Vagina (tissue), 2 donors: ENCODE data around the gene SULT2B1. TPM values are rescaled to one million over a fixed set of nuclear protein-coding genes. Genes with fewer than 3 reads are reported as not detected.
A peak's percentile ranks its signal among the peaks of the same experiment; 100 is the strongest.

Experiments
- DNase-seq, 2 donors: peaks; one replicate each; pipeline ENCODE4 v3.0.0-alpha.2; 2017; ENCODE audit errors: extremely low spot score in 2 of 2
- H3K27ac ChIP-seq: fragments of 200-600 bp; sonication (generic); one replicate; pipeline ENCODE4 v1.5.1; 2019
- H3K27me3 ChIP-seq: fragments of 200-600 bp; sonication (generic); one replicate; pipeline ENCODE4 v1.5.1; 2019
- H3K36me3 ChIP-seq, 2 donors: fragments of 200-600 bp; sonication (generic); one replicate each; pipeline ENCODE4 v1.5.1; 2017 to 2019
- H3K4me1 ChIP-seq: fragments of 200-600 bp; sonication (generic); one replicate; pipeline ENCODE4 v1.5.1; 2019
- H3K4me3 ChIP-seq, 2 donors: fragments of 200-600 bp; sonication (generic); 1 replicate in 1 of 2; 2 replicates in 1 of 2; pipeline ENCODE4 v1.5.1; 2016 to 2019
- H3K9me3 ChIP-seq: fragments of 200-600 bp; sonication (generic); one replicate; pipeline ENCODE4 v1.5.1; 2019
- CTCF ChIP-seq, 3 experiments: fragments of 450-650 bp in 2 of 3; fragments of 200-600 bp in 1 of 3; sonication (generic) in 1 of 3; IDR thresholded peaks; one replicate each; pipeline ENCODE4 v1.5.1; 2017 to 2019; ENCODE audit warnings: antibody characterized with exemption in 3 of 3, mild to moderate bottlenecking in 2 of 3, moderate library complexity in 2 of 3
- POLR2A ChIP-seq, 2 donors: fragments of 450-650 bp; IDR thresholded peaks; one replicate each; pipeline ENCODE4 v1.6.1; 2017; ENCODE audit warnings: antibody characterized with exemption in 2 of 2, mild to moderate bottlenecking in 2 of 2, moderate library complexity in 2 of 2
- POLR2AphosphoS5 ChIP-seq, 2 donors: sonication (generic); formaldehyde crosslinking; IDR thresholded peaks; one replicate each; pipeline ENCODE4 v1.9.0; 2017; ENCODE audit warnings: antibody characterized with exemption in 2 of 2, mild to moderate bottlenecking in 2 of 2, low read depth in 1 of 2; ENCODE audit not compliant: insufficient read depth in 1 of 2
- intact Hi-C: fragments of 100-400 bp; cut with DNase I; formaldehyde crosslinking; loops from one replicate; pipeline ENCODE4 v1.15.1; 2023
- total RNA-seq: library from RNA; depleted of rRNA; stranded (reverse); fragments of >200 nt; gene quantifications from one replicate; pipeline ENCODE4 v1.2.3, GENCODE V29; 2016

SULT2B1 gene
- total RNA-seq, 1 donor from 2014 or later, result 43.0 TPM

GRCh38 chr19:48554385-48555091, 2.6 kb downstream of the SULT2B1 start:
- DNase-seq, result no peak
- H3K27ac ChIP-seq, result peak overlapping the region; percentile 59
- intact Hi-C loops, result no loop called here
- H3K4me3 ChIP-seq, result no peak overlapping the region
- TF ChIP-seq POLR2AphosphoS5 (IDR thresholded peaks at IDR 0.05; ENCODE audit: insufficient read depth in 1 of 2, low read depth in 1 of 2), result no peak
- H3K9me3 ChIP-seq, result no peaks in the 10 kb centered on the region
- peaks cover 23% of the 10 kb centered on the region for H3K4me1 ChIP-seq
- H3K36me3 ChIP-seq, result no peaks in the 10 kb centered on the region
- no peaks in the 10 kb centered on the region for H3K27me3 ChIP-seq

GRCh38 chr19:48556163-48556562, 4.2 kb downstream of the SULT2B1 start:
- no peaks in the 10 kb centered on the region for H3K9me3 ChIP-seq
- no peak overlapping the region for H3K27ac ChIP-seq
- H3K4me3 ChIP-seq, result no peak overlapping the region
- DNase-seq, result no peak
- H3K36me3 ChIP-seq, result no peaks in the 10 kb centered on the region
- intact Hi-C loops, result no loop called here
- H3K27me3 ChIP-seq, result no peaks in the 10 kb centered on the region
- H3K4me1 ChIP-seq, result peaks cover 23% of the 10 kb centered on the region
- TF ChIP-seq POLR2A (IDR thresholded peaks at IDR 0.05) (no peak), POLR2AphosphoS5 (IDR thresholded peaks at IDR 0.05; ENCODE audit: insufficient read depth in 1 of 2, low read depth in 1 of 2) (peak in 1 of 2 donors; percentile 39)

- Histone ChIP-seq H3K27me3 (no peaks in the 10 kb centered on the region), H3K4me3 (no peak overlapping the region), H3K27ac (no peak overlapping the region), H3K4me1 (peaks cover 23% of the 10 kb centered on the region), H3K36me3 (no peaks in the 10 kb centered on the region), H3K9me3 (no peaks in the 10 kb centered on the region)
- TF ChIP-seq POLR2A (IDR thresholded peaks at IDR 0.05), result no peak
- no peak for TF ChIP-seq POLR2AphosphoS5 (IDR thresholded peaks at IDR 0.05; ENCODE audit: insufficient read depth in 1 of 2, low read depth in 1 of 2)
- TF ChIP-seq CTCF (IDR thresholded peaks at IDR 0.05), result no peak
- no peak for DNase-seq
- intact Hi-C loops, result no loop called here
These were observed 4.9 kb downstream of the SULT2B1 start for GRCh38 chr19:48556825-48557224.

GRCh38 chr19:48558018-48558684, 6.2 kb downstream of the SULT2B1 start:
- Histone ChIP-seq H3K27me3 (no peaks in the 10 kb centered on the region), H3K9me3 (no peaks in the 10 kb centered on the region), H3K27ac (peak overlapping the region; percentile 46), H3K4me1 (peaks cover 20% of the 10 kb centered on the region), H3K4me3 (peak overlapping the region in 1 of 2 donors; percentile 12), H3K36me3 (no peaks in the 10 kb centered on the region)
- DNase-seq, result no peak
- peak; percentile 52 to 59 for TF ChIP-seq POLR2AphosphoS5 (IDR thresholded peaks at IDR 0.05; ENCODE audit: insufficient read depth in 1 of 2, low read depth in 1 of 2)
- no peak for TF ChIP-seq POLR2A (IDR thresholded peaks at IDR 0.05)
- intact Hi-C loops, result no loop called here

GRCh38 chr19:48560095-48560530, 8.1 kb downstream of the SULT2B1 start:
- peaks cover 6% of the 10 kb centered on the region for H3K4me1 ChIP-seq
- H3K36me3 ChIP-seq, result no peaks in the 10 kb centered on the region
- intact Hi-C loops, result no loop called here
- H3K4me3 ChIP-seq, result no peak overlapping the region
- H3K27me3 ChIP-seq, result no peaks in the 10 kb centered on the region
- TF ChIP-seq CTCF (IDR thresholded peaks at IDR 0.05), result no peak
- no peak for TF ChIP-seq POLR2A (IDR thresholded peaks at IDR 0.05)
- TF ChIP-seq POLR2AphosphoS5 (IDR thresholded peaks at IDR 0.05; ENCODE audit: insufficient read depth in 1 of 2, low read depth in 1 of 2), result no peak
- no peak for DNase-seq
- no peak overlapping the region for H3K27ac ChIP-seq
- H3K9me3 ChIP-seq, result no peaks in the 10 kb centered on the region

GRCh38 chr19:48561412-48561811, 9.4 kb downstream of the SULT2B1 start:
- Histone ChIP-seq H3K27ac (no peak overlapping the region), H3K36me3 (no peaks in the 10 kb centered on the region), H3K27me3 (no peaks in the 10 kb centered on the region), H3K4me3 (no peak overlapping the region), H3K9me3 (no peaks in the 10 kb centered on the region), H3K4me1 (peaks cover 6% of the 10 kb centered on the region)
- TF ChIP-seq POLR2AphosphoS5 (IDR thresholded peaks at IDR 0.05; ENCODE audit: insufficient read depth in 1 of 2, low read depth in 1 of 2) (no peak), POLR2A (IDR thresholded peaks at IDR 0.05) (no peak), CTCF (IDR thresholded peaks at IDR 0.05) (no peak)
- intact Hi-C loops, result no loop called here
- no peak for DNase-seq
